WTC11 (cell line): ENCODE data around the gene FILIP1L.

Experiments
- CREB1 ChIP-seq: sonication (generic); formaldehyde crosslinking; IDR thresholded peaks from 2 replicates; pipeline ENCODE4 v1.8.0; 2023; ENCODE audit warnings: mild to moderate bottlenecking, missing genetic modification reagents
- CTCF ChIP-seq: fragments of 200-600 bp; IDR thresholded peaks from 2 replicates; pipeline ENCODE4 v1.8.0; 2022; ENCODE audit warnings: antibody characterized with exemption
- MLX ChIP-seq: sonication (generic); formaldehyde crosslinking; IDR thresholded peaks from 2 replicates; pipeline ENCODE4 v1.8.1; 2023; ENCODE audit warnings: mild to moderate bottlenecking, missing genetic modification reagents, moderate library complexity
- NR3C1 ChIP-seq: sonication (generic); formaldehyde crosslinking; conservative IDR thresholded peaks from 2 replicates; pipeline ENCODE4 v1.8.1; 2023; ENCODE audit warnings: low read depth, mild to moderate bottlenecking, missing genetic modification reagents
- PREB ChIP-seq: sonication (generic); formaldehyde crosslinking; IDR thresholded peaks from 2 replicates; pipeline ENCODE4 v1.8.1; 2022; ENCODE audit warnings: mild to moderate bottlenecking, missing genetic modification reagents, moderate library complexity, borderline replicate concordance
- SMAD4 ChIP-seq: sonication (generic); formaldehyde crosslinking; IDR thresholded peaks from 2 replicates; pipeline ENCODE4 v1.8.0; 2022; ENCODE audit warnings: mild to moderate bottlenecking, missing genetic modification reagents
- TEAD4 ChIP-seq: sonication (generic); formaldehyde crosslinking; IDR thresholded peaks from 2 replicates; pipeline ENCODE4 v1.8.0; 2022; ENCODE audit warnings: mild to moderate bottlenecking, missing genetic modification reagents
- USF2 ChIP-seq: sonication (generic); formaldehyde crosslinking; IDR thresholded peaks from 2 replicates; pipeline ENCODE4 v1.8.1; 2023; ENCODE audit warnings: mild to moderate bottlenecking, missing genetic modification reagents, moderate library complexity
- ZBTB21 ChIP-seq: sonication (generic); formaldehyde crosslinking; IDR thresholded peaks from 2 replicates; pipeline ENCODE4 v1.8.1; 2023; ENCODE audit warnings: mild to moderate bottlenecking, missing genetic modification reagents, borderline replicate concordance

- TF ChIP-seq MLX (CRISPR knock-in tag): no peak
- no peak for TF ChIP-seq CTCF
- TF ChIP-seq CREB1 (CRISPR knock-in tag): no peak
- TF ChIP-seq ZBTB21 (CRISPR knock-in tag): no peak
- no peak for TF ChIP-seq SMAD4 (CRISPR knock-in tag)
- TF ChIP-seq NR3C1: no peak
- TF ChIP-seq USF2 (CRISPR knock-in tag): no peak
- no peak for TF ChIP-seq PREB (CRISPR knock-in tag)
- no peak for TF ChIP-seq TEAD4
Observed at GRCh38 chr3:100032243-100032642, 82.1 kb downstream of the FILIP1L start.
